ENCODE results near the gene CLPTM1. TPM values are rescaled to one million over a fixed set of nuclear protein-coding genes. Genes with fewer than 3 reads are reported as not detected.

The CLPTM1 gene
- total and polyA plus RNA-seq, 2 donors (not counting 1 experiment from before 2014, with no cell fraction given) = 121 to 129 TPM

GRCh38 chr19:44959691-44960090, 4.5 kb downstream of the CLPTM1 start:
- H3K4me2 ChIP-seq (replicated peaks; ENCODE audit: low read depth, low read length, poor library complexity, severe bottlenecking) = no peak overlapping the region
- Mint-ChIP-seq H3K9me3 (ENCODE audit: insufficient read depth) (no peaks in the 10 kb centered on the region), H3K4me1 (peaks cover 70% of the 10 kb centered on the region), H3K27me3 (no peaks in the 10 kb centered on the region), H3K4me3 (peak overlapping the region; percentile 45), H3K27ac (peak overlapping the region; percentile 98)
- CTCF ChIA-PET = no interaction called here
- H3K4me1 ChIP-seq (ENCODE audit: control insufficient read depth in 2 of 2, insufficient read depth in 2 of 2, low read length in 2 of 2) = peaks cover 62 to 67% of the 10 kb centered on the region in 2 donors
- peaks cover 2 to 14% of the 10 kb centered on the region in 2 experiments for H3K36me3 ChIP-seq (replicated peaks in 1 of 2; ENCODE audit: control extremely low read depth in 1 of 2, control insufficient read depth in 1 of 2, extremely low read depth in 1 of 2, insufficient read depth in 2 of 2, low read length in 1 of 2)
- H3K27me3 ChIP-seq (replicated peaks in 1 of 4; ENCODE audit: control extremely low read depth in 1 of 4, control insufficient read depth in 3 of 4, insufficient read depth in 4 of 4, low read length in 3 of 4) = no peaks in the 10 kb centered on the region
- 96% methylated on average over 3 of the region's 5 CpGs for WGBS (ENCODE audit: insufficient coverage)
- H3K4me3 ChIP-seq (ENCODE audit: control extremely low read depth in 1 of 5, extremely low read depth in 1 of 5, insufficient read depth in 1 of 5, low read depth in 2 of 5, low read length in 4 of 5) = no peak overlapping the region
- H3K9ac ChIP-seq (ENCODE audit: low read length) = no peak overlapping the region
- ATAC-seq (ENCODE audit: low read depth) = no peak
- no peak for TF ChIP-seq EZH2 (IDR thresholded peaks at IDR 0.05; ENCODE audit: borderline replicate concordance, insufficient read depth, low read depth, low read length, poor library complexity, severe bottlenecking)
- no peak for TF ChIP-seq CTCF (IDR thresholded peaks at IDR 0.05)
- no peaks in the 10 kb centered on the region for H3K9me3 ChIP-seq (ENCODE audit: control extremely low read depth in 1 of 3, control insufficient read depth in 2 of 3, insufficient read depth in 1 of 3, low read length in 2 of 3)
- POLR2A ChIA-PET = no interaction called here
- intact Hi-C loops (cut with micrococcal nuclease) = no loop called here
- peaks cover 49% of the 10 kb centered on the region for H4K20me1 ChIP-seq (ENCODE audit: control insufficient read depth, insufficient read depth, low read length, poor library complexity, severe bottlenecking)
- H2AFZ ChIP-seq (ENCODE audit: insufficient read depth, low read depth, low read length, poor library complexity, severe bottlenecking) = no peak overlapping the region
- peak overlapping the region; percentile 34 to 86 for H3K27ac ChIP-seq (ENCODE audit: low read length in 2 of 2)
- no peak for DNase-seq
- H3K79me2 ChIP-seq (ENCODE audit: control insufficient read depth, insufficient read depth, low read length) = peaks cover 95% of the 10 kb centered on the region

- TF ChIP-seq CTCF (IDR thresholded peaks at IDR 0.05) (no peak), EZH2 (IDR thresholded peaks at IDR 0.05; ENCODE audit: borderline replicate concordance, insufficient read depth, low read depth, low read length, poor library complexity, severe bottlenecking) (no peak)
- ChIA-PET POLR2A (interaction anchor here (0.6 to 1.4 kb wide), 3 partner anchors 12 to 55 kb away, joined by 3 to 7 read pairs (median 3); partner anchors contain the start of genes APOE and RELB), CTCF (interaction anchor here (0.5 to 2.9 kb wide), 4 partner anchors 9 to 1659 kb away, joined by 3 to 9 read pairs (median 4); no protein-coding TSS in a partner anchor)
- peak overlapping the region; percentile 98 for H3K27ac Mint-ChIP-seq
- no peaks in the 10 kb centered on the region for H3K9me3 Mint-ChIP-seq (ENCODE audit: insufficient read depth)
- Histone ChIP-seq H3K79me2 (ENCODE audit: control insufficient read depth, insufficient read depth, low read length) (peaks cover 93% of the 10 kb centered on the region), H3K36me3 (replicated peaks in 1 of 2; ENCODE audit: control extremely low read depth in 1 of 2, control insufficient read depth in 1 of 2, extremely low read depth in 1 of 2, insufficient read depth in 2 of 2, low read length in 1 of 2) (peaks cover 5 to 20% of the 10 kb centered on the region in 2 experiments), H3K9me3 (ENCODE audit: control extremely low read depth in 1 of 3, control insufficient read depth in 2 of 3, insufficient read depth in 1 of 3, low read length in 2 of 3) (no peaks in the 10 kb centered on the region), H3K9ac (ENCODE audit: low read length) (peak overlapping the region; percentile 22), H3K4me1 (ENCODE audit: control insufficient read depth in 2 of 2, insufficient read depth in 2 of 2, low read length in 2 of 2) (peaks cover 58 to 61% of the 10 kb centered on the region in 2 donors), H3K4me2 (replicated peaks; ENCODE audit: low read depth, low read length, poor library complexity, severe bottlenecking) (peak overlapping the region; percentile 71), H3K27me3 (replicated peaks in 1 of 4; ENCODE audit: control extremely low read depth in 1 of 4, control insufficient read depth in 3 of 4, insufficient read depth in 4 of 4, low read length in 3 of 4) (no peaks in the 10 kb centered on the region), H4K20me1 (ENCODE audit: control insufficient read depth, insufficient read depth, low read length, poor library complexity, severe bottlenecking) (peaks cover 46% of the 10 kb centered on the region), H3K27ac (ENCODE audit: low read length in 2 of 2) (peak overlapping the region; percentile 67 to 86), H2AFZ (ENCODE audit: insufficient read depth, low read depth, low read length, poor library complexity, severe bottlenecking) (peak overlapping the region; percentile 43), H3K4me3 (ENCODE audit: control extremely low read depth in 1 of 5, extremely low read depth in 1 of 5, insufficient read depth in 1 of 5, low read depth in 2 of 5, low read length in 4 of 5) (peak overlapping the region in 3 of 5 experiments; percentile 2 to 15 (median 6))
- peaks cover 60% of the 10 kb centered on the region for H3K4me1 Mint-ChIP-seq
- peak; percentile 89 for ATAC-seq (ENCODE audit: low read depth)
- WGBS (ENCODE audit: insufficient coverage) = 21% methylated on average over 5 of the region's 8 CpGs
- peak; percentile 71 for DNase-seq
- peak overlapping the region; percentile 77 for H3K4me3 Mint-ChIP-seq
- intact Hi-C loops (cut with micrococcal nuclease) = no loop called here
- no peaks in the 10 kb centered on the region for H3K27me3 Mint-ChIP-seq
Observed at GRCh38 chr19:44960906-44961728, 5.9 kb downstream of the CLPTM1 start.
